ENCODE results near the gene BCCIP. TPM values are rescaled to one million over a fixed set of nuclear protein-coding genes. Genes with fewer than 3 reads are reported as not detected.

The BCCIP gene
- total and polyA plus RNA-seq, 4 donors = 21.9 to 44.1 (median 31.2) TPM

GRCh38 chr10:125845617-125846016 is 22.3 kb downstream of the BCCIP start:
- 97% methylated on average over 11 of the region's 11 CpGs for WGBS
- no peak overlapping the region for H3K4me3 ChIP-seq (ENCODE audit: low read depth in 1 of 3, low read length in 3 of 3)
- no peak overlapping the region for H3K27ac ChIP-seq (ENCODE audit: low read depth in 1 of 2, low read length in 2 of 2)
- H3K4me1 ChIP-seq (ENCODE audit: control insufficient read depth in 4 of 4, insufficient read depth in 4 of 4, low read length in 3 of 4) = peaks cover 7 to 31% (median 23%) of the 10 kb centered on the region in 4 donors
- no peaks in the 10 kb centered on the region for H3K27me3 ChIP-seq (ENCODE audit: control insufficient read depth in 4 of 4, insufficient read depth in 4 of 4, low read length in 3 of 4)
- no peak overlapping the region for H3K9ac ChIP-seq (ENCODE audit: low read depth in 1 of 2, low read length in 2 of 2)
- TF ChIP-seq HNF4G (IDR thresholded peaks at IDR 0.05) (no peak), JUND (IDR thresholded peaks at IDR 0.05) (no peak), RXRA (IDR thresholded peaks at IDR 0.05) (no peak)
- DNase-seq (ENCODE audit: low spot score) = no peak
- H3K9me3 ChIP-seq (ENCODE audit: control insufficient read depth in 4 of 4, low read length in 3 of 4) = no peaks in the 10 kb centered on the region
- peaks cover under 1 to 17% (median 6%) of the 10 kb centered on the region in 4 donors for H3K36me3 ChIP-seq (ENCODE audit: control insufficient read depth in 4 of 4, insufficient read depth in 3 of 4, low read depth in 1 of 4, low read length in 3 of 4)

GRCh38 chr10:125846894-125847293 is 23.5 kb downstream of the BCCIP start:
- no peaks in the 10 kb centered on the region for H3K27me3 ChIP-seq (ENCODE audit: control insufficient read depth in 4 of 4, insufficient read depth in 4 of 4, low read length in 3 of 4)
- no peak for DNase-seq (ENCODE audit: low spot score)
- H3K4me3 ChIP-seq (ENCODE audit: low read depth in 1 of 3, low read length in 3 of 3) = no peak overlapping the region
- no peak for TF ChIP-seq RAD21 (IDR thresholded peaks at IDR 0.05)
- no peak for TF ChIP-seq CTCF (IDR thresholded peaks at IDR 0.05; ENCODE audit: low read depth, low read length, missing input control)
- H3K9ac ChIP-seq (ENCODE audit: low read depth in 1 of 2, low read length in 2 of 2) = no peak overlapping the region
- H3K27ac ChIP-seq (ENCODE audit: low read depth in 1 of 2, low read length in 2 of 2) = no peak overlapping the region
- H3K9me3 ChIP-seq (ENCODE audit: control insufficient read depth in 4 of 4, low read length in 3 of 4) = no peaks in the 10 kb centered on the region
- peaks cover 7 to 31% (median 23%) of the 10 kb centered on the region in 4 donors for H3K4me1 ChIP-seq (ENCODE audit: control insufficient read depth in 4 of 4, insufficient read depth in 4 of 4, low read length in 3 of 4)
- peaks cover 1 to 13% (median 8%) of the 10 kb centered on the region in 4 donors for H3K36me3 ChIP-seq (ENCODE audit: control insufficient read depth in 4 of 4, insufficient read depth in 3 of 4, low read depth in 1 of 4, low read length in 3 of 4)
- WGBS = 96% methylated on average over 3 of the region's 3 CpGs

GRCh38 chr10:125848371-125848770 is 25.0 kb downstream of the BCCIP start:
- H3K27ac ChIP-seq (ENCODE audit: low read depth in 1 of 2, low read length in 2 of 2) = no peak overlapping the region
- WGBS = 44% methylated on average over 2 of the region's 2 CpGs
- H3K27me3 ChIP-seq (ENCODE audit: control insufficient read depth in 4 of 4, insufficient read depth in 4 of 4, low read length in 3 of 4) = no peaks in the 10 kb centered on the region
- peaks cover 7 to 31% (median 23%) of the 10 kb centered on the region in 4 donors for H3K4me1 ChIP-seq (ENCODE audit: control insufficient read depth in 4 of 4, insufficient read depth in 4 of 4, low read length in 3 of 4)
- no peak for DNase-seq (ENCODE audit: low spot score)
- TF ChIP-seq ZBTB33 (IDR thresholded peaks at IDR 0.05) = no peak
- TF ChIP-seq HNF4A (conservative IDR thresholded peaks at IDR 0.05) = peak; percentile 59 to 60
- no peak for TF ChIP-seq CTCF (IDR thresholded peaks at IDR 0.05; ENCODE audit: low read depth, low read length, missing input control)
- TF ChIP-seq JUND (IDR thresholded peaks at IDR 0.05) = no peak
- no peak for TF ChIP-seq RXRA (IDR thresholded peaks at IDR 0.05)
- TF ChIP-seq TAF1 (conservative IDR thresholded peaks at IDR 0.05) = no peak
- TF ChIP-seq RAD21 (IDR thresholded peaks at IDR 0.05) = no peak
- no peak for TF ChIP-seq EGR1 (IDR thresholded peaks at IDR 0.05; ENCODE audit: low read depth in 2 of 2)
- TF ChIP-seq NR2F2 (IDR thresholded peaks at IDR 0.05) = no peak
- TF ChIP-seq SP1 (IDR thresholded peaks at IDR 0.05) = peak; percentile 45
- TF ChIP-seq GABPA (IDR thresholded peaks at IDR 0.05 in 1 of 2, conservative IDR thresholded peaks at IDR 0.05 in 1 of 2) = no peak
- TF ChIP-seq MAX (IDR thresholded peaks at IDR 0.05) = peak; percentile 23
- no peak for TF ChIP-seq FOXA2 (IDR thresholded peaks at IDR 0.05)
- no peak for TF ChIP-seq ATF3 (IDR thresholded peaks at IDR 0.05)
- H3K36me3 ChIP-seq (ENCODE audit: control insufficient read depth in 4 of 4, insufficient read depth in 3 of 4, low read depth in 1 of 4, low read length in 3 of 4) = peaks cover 1 to 19% (median 15%) of the 10 kb centered on the region in 4 donors
- H3K4me3 ChIP-seq (ENCODE audit: low read depth in 1 of 3, low read length in 3 of 3) = no peak overlapping the region
- H3K9me3 ChIP-seq (ENCODE audit: control insufficient read depth in 4 of 4, low read length in 3 of 4) = no peaks in the 10 kb centered on the region
- no peak overlapping the region for H3K9ac ChIP-seq (ENCODE audit: low read depth in 1 of 2, low read length in 2 of 2)

Data from liver (tissue), 9 donors.